T-helper 9 cell (primary cell): ENCODE measurements around the gene TJAP1.
"Not testable (repeated sequence)": the region's sequence is repeated elsewhere in the genome, so short reads cannot be mapped to it uniquely, and the experiment has no call there.

Source experiments
- DNase-seq: peaks from one replicate; pipeline ENCODE4 v3.0.0-alpha.2; 2020

TJAP1 gene

DNA sequence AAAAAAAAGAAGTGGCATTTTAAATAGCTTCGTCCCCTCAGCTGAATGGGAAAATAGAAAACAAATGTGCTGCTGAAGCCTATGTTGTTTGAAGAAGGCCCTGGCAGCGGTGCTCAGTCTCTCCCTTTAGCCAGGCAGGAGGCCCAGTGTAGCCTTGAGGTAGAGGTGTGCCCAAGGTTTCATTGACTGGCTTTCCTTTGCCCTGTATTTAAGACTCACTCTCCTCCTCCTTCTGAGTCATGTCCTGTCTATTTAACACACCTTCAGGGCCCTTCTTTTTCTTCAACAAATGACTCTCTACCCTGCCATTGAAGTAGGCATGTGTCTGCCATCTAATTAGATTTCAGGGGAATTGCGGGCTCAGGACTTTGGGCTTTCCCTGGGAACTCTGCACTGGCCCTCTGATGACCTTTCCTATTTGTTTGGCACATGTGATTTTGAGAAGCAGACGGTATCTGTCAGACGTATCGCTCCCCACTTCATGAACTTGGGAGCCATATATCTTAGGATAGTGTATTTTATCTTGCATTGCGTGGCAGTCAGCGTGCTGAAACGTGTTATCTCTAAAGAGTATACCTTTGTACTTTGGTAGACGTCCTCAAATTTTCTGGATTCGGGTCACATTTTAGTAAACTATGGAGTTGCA, 4.3 kb downstream of the TJAP1 start:
- DNase-seq = no peak

DNA sequence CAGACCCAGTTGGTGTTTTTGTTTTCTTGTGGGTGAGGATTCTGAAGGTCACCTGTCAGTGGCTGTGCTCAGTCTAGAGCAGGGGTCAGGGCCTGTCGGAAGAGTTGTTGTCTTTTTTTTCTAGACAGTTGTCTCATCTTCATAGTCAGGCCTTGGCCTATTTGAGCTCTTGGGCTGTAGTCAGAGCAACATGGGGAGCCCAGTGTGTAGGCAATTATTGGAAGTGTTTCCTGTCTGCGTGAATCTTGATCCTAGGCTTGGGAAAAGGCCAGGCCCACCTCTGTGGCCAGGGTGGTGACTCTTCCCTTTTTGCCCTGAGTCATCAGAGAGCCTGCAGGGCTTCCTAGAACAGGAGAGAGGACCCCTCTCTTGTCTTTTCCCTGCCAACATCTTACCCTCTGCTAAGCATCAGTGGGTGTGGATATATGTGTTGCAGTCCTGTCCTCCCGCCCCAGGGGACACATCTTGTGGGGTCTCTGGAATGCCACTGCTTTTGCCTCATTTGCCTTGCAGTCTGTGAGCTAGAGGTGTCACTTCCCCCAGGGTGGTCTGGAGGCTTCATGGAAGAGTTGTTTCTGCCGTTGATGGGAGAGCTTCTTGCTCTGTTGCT, 11.4 kb downstream of the TJAP1 start:
- no peak for DNase-seq

DNA sequence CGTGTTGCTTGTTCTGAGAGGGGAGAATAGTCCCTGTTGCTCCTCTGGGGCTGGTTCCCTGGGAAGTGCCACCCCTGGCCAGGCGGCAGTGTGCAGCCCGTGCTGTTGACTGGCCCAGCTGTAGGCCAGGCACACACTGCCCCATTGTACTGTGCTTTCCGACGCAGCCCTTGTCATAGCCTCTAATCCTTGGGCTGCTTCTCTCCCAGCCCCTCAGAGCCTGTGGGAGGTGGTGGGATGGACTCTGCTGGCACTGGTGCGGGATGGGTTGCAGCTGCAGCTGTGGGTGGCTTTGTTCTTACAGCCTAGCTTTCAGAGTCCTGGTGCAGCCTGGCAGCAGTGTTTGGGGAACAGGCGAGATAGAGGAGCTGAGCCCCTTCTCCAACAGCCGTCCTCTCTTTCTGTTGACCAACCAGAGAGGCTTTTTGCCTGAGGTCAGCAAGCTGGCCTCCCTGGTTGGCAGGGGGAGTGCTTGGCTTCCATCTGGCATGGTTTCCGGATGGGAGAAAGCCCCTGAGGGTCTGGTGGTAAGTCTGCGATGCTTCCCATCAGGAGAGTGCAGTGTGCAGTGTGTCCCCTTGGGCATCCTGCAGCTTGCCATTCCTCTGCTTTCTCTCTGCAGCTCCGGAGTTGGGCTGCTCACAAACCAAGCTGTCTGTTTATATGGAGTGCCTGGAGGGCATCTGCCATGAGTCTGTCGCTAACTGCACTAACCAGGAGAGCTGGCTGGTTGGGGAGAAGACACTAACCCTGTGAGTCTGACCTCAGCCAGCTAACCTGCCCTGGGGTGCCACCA, 12.1 kb downstream of the TJAP1 start:
- DNase-seq = no peak

DNA sequence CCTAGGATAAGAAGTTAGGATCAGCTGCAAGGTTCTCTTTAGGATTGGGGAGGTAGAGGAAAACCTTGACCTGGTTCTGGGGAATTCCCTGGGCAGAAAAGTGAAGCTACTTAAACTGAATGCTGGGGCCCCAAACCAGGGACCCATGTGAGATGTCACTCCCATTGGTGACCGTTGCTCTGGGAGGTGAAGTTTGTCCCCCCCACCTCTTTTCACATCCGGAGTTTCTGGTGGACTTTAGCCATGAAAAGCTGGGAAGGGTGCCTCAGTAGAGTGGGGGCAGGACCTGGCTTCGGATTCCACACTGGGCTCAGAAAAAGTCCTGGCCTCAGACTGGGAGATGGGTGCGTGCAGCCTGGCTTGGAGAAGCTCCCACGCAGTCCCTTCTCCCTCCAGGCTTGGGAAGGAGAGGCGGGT, 13.2 kb downstream of the TJAP1 start:
- DNase-seq = no peak

DNA sequence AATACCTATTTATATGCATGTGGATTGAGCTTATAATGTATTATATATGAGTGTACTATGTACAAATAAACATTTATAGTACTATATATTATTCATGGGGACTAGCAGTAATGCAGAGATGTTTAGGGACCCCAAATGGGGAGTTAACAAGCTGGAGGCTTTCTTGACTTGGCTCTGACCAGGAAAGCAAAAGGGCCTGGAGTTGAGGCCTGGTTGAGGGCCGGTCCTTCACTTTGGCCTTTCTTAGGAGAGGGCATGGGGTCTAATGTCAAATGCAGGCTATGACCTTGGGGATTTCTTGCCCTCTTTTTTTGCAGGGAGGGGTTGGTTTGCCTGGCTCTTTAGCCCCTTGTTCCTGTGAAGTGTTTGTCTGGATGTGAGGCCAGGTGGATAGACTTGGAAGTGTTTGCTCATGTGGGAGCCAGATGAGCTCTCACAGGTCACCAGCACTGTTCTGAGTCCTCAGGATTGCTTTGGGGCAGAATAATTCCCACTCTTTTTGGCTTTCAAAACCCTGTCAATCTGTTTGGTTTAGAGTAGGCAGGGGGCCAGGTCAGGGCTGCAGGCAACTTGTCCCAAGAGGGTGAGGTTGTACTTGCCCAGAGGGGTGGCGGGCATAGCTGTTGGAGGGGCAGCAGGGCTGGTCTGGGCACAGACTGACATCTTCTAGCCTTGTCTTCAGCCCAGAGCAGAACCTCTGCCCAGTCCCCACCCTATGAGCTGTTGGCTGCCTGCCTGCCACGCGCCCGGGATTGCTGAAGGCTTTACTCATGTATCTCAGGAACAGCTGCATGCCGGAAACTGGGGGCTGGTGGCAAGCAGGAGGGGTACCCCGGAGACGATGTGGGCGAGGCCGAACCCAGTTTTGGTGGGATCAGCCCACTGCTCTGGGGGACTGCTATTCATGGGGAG, 14.6 kb downstream of the TJAP1 start:
- DNase-seq = no peak

DNA sequence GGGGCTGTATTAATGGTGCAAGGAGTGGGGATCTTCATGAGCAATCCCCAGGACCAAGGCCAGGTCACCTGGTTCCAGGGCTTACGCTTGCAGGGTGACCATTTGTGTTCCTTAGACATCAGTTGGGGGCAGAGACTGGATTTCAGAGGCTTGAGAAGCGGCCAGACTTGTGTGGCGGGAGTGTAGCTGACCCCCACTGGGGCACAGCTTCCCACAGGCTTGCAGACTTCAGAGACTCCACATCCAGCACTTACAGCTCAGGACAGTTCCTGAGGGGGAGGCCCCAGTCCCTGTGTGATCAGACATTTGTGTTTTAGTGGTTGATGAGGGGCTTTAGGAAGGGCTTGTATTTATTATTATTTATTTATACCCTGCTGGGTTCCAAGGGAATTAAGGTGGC, 15.3 kb downstream of the TJAP1 start:
- no peak for DNase-seq

DNA sequence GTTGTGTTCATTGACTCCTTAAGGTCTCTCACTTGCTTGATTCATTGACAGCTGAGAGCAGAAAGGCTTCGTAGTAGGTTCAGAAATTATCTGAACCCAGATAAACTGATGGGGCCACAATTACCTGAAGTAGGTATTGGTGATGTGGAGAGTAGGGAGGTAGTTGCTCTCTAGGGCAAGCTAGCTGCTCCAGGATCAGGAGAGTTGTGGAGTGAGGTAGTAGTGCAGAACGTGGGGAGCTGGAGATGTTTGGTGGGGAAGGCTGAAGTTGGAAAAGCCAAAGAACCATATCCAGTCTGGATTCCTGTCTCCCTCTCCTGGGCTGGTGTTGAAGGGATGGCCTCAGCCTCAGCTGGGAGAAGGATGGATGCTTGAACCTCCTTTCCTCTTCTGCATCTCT, 15.9 kb downstream of the TJAP1 start:
- DNase-seq = no peak

DNA sequence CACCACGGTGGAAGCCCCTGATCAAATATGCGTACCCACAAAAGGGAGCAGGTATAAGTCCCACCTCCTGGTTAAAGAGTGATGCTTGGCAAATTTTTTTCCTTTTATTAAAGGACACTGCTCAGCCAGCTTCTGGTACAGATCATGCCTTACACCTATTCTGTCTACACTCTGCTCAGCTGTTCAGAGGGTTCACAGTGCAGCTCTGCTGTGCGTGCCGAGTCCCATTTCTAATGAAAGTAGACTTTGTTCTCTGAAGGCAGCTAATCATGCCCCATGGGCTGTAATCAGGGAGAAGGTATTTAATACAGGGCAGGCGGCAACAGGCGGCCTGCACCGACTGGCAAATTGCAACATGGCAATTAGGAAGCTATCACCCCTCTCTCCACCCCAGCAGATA, 16.5 kb downstream of the TJAP1 start:
- DNase-seq = no peak

DNA sequence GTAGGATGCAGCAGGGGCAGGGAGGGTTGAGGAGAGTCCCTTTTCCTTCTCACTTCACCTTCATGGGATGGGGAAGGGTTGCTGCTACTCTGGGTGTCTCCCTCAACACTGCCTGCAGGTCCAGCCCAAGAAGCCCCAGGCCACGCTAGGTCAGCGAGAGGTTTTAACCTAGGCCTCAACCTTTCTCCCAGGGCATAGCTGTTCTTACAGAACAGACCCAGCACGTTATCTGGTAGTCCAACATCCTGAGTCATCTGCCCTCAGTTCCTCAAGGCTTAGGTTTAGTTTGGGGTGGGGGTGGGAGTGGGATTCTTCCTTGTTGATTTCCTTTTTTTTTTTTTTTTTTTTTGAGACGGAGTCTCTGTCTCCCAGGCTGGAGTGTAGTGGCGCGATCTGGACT, 17.0 kb downstream of the TJAP1 start:
- no peak for DNase-seq

DNA sequence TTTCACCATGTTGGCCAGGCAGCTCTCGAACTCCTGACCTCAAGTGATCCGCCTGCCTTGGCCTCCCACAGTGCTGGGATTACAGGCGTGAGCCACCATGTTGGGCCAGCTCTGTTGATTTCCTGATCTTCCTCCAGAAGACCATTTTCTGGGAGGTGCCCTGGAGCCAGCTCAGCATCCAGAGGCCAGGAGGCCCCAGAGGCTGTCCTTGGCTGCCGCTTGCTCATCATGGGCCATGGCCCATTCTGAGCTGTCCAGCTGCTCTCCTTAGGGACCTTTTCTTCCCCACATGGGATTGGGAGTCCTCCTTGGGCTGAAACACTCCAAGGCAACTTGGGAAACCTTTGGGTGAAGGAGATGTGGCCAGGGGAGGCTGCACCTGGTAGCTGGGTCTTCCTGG, 17.4 kb downstream of the TJAP1 start:
- no peak for DNase-seq

DNA sequence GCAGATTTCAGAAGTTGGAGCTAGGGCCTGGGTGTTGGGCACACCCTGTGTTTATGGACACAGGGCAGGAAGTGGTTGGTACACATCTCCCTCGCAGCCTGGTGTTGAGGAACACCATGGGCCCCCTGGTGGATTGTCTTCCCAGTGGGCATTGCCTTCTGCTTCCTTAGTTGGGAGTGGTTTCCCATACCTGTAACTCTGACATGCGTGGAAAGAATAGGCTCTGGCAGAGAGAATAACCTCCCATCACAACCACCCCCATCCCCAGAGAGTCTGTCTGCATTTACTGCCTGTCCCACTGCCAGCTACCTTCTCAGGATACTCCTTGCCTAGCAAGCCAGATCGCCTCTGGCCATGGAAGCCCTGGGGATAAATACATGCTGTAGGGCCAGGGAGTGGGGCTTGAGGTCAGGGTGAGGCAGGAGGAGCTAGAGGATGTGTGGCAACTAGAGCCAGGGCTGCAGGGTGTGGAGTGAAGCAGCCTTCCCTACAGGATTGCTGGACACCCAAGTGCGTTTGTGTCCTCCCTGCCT, 18.1 kb downstream of the TJAP1 start:
- DNase-seq = no peak

DNA sequence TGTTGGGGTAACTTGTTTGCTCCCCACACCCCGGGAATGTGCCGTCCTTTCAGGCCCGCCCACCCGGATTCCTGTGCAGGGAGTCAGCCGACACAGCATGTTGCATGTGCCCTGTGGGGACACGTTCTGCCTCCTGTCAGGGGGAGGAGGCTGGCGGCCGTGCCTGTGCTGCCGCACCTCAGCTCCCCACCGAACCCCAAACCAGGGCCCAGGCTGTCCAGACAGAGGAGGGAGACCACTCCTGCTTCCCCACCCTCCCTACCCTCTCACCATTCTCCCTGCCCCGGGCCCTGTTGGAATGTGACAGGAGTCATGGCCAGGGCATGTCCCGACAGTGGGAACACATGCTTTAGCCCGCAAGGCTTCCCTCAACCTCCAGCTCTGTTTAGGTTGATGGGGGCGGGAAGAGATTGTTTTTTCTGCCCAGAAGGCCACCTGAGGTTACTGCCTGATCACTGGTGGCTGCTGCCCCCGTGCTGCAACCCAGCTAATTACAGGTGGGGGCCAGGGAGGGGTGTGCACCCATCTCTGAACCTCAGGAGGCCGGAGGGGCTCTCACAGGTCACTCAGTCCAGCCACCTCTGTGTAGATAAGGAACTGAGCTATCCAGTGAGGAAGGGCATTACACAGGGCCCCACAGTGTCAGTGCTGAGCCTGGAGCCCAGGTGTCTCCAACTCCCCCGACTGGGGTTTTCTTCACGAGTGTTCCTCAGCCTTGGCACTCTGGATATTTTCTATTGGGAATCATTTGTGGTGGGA, 19.2 kb downstream of the TJAP1 start:
- DNase-seq = no peak

DNA sequence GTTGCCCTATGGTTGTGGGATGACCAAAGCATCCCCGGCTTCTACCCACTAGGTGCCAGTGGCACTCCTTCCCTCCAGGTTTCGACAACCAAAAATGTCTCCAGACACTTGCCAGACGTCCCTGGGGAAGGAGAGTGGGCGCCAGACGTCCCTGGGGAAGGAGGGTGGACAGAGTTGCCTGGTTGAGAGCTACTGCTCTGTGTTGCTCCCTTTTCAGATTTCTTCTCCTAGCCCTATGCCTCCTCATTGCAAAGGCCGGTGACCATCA, 19.7 kb downstream of the TJAP1 start:
- DNase-seq = no peak

DNA sequence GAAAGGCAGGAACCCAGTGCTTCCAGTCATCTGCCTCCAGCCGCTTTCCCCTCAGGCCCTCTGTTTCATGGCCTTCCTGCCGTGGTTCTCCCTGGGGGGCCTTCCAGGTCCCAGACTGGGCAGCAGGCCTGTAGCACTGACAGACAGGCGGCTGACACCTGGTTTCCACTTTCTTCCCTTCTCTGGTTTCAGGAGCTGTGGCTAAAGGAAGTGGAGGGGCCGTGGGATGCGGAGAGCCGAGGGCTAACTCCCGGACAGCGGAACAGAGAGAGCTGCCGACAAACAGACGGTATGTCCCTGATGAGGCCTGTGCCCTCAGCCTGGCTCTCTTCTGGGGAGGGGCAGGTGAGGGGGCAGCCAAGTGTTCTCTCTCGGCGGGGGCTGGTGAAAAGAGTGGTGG, 20.3 kb downstream of the TJAP1 start:
- no peak for DNase-seq

DNA sequence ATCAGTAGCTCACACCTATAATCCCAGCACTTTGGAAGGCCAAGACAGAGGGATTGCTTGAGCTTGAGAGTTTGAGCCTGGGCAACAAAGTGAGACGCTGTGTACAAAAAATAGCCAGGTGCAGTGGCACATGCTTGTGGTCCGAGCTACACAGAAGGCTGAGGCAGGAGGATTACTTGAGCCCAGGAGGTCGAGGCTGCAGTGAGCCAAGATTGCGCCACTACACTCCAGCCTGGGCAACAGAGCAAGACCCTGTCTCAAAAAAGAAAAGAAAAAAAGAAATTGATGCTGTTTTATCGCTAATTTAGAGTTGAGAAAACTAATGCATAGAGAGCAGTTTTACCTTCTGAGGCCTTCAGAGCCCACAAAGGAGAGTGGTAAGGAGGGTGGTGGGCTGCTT, 20.9 kb downstream of the TJAP1 start:
- DNase-seq = not testable (repeated sequence)

DNA sequence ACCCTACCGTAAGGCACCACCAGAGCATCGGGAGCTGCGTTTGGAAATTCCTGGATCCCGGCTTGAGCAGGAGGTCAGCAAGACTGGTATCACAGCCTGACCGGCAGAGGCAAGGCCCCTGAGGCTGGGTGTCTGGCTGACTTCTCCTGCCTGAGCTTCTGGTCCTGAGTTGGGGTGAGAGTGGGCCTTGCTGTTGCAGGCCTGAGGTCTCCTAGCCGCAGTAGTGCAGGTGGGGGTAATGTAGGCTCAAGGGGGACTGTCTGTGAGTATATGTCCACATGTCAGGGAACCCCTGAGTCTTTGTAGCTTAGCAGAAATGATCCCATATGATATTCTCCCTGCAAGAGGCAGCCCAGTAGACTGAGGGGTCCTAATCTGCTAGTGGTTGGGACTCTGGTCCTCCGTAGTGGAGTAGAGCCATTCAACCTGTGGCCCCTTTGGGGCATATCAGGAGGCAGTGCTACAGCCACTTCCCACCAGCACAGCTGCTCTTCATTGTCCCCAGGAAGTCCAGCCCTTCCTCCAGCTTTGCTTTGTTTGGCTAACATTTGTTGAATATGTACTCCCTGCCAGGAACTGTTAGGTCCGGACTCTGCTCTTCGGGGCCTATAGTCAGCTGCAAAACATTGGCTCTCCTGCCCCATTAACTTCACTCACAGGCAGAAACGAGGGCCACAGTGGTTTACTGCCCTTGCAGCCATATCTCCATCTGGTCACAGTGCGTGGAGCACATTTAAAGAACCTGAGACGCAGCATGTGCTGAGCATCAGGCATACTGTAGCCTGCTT, 21.9 kb downstream of the TJAP1 start:
- DNase-seq = no peak

DNA sequence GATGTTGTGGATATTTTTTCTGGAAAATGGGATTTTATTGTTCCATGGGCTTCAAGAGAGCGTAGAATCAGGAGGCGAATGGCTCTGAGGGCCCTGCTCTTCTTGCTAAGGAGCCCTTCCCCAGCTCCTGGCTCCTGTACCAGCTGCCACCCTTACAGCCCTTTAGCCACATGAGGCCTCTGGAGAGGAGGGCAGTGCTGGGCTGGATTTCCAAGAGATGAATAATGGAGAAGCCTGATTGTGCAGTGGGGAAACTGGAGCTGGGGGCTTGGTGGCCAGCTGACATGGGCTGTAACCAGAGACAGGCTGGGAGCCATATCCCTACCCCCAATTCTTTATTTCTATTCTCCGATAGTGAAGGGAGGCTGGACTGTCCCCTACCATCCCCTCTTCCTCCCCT, 23.6 kb downstream of the TJAP1 start:
- DNase-seq = no peak

DNA sequence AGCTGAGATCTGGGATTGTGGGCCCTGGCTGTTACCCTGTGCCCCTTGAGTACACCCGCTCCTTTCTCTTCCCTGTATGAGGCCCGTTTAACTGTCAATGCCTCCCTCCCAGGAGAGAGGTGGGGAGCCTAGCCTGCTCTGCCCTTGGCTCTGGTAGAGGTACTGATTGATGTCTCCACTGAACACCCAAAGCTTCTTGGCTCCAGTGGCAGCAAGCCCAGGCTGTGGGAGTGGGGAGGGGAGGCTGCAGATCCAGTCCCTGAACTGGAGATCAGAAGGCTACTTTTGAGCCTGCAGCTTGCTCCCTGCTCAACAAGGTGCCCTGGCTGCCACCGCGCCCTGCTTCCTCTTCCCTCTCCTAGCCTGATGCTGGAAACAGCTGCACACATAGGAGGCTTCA, 25.3 kb downstream of the TJAP1 start:
- DNase-seq = no peak

DNA sequence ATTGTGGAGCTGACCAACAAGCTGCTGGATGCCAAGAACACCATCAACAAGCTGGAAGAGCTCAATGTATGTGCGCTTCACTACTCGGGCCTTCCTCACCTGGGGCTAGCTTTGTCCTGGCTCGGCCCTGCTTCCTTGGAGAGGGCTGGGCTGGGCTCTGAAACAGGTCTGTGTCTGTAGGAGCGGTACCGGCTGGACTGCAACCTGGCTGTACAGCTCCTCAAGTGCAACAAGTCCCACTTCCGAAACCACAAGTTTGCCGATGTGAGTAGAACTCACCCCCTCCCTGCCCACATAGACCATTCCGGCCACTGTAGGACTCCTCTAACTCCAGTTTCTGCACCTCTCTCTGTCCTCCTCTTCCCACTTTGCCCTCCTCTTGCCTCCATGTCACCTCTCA, 26.1 kb downstream of the TJAP1 start:
- no peak for DNase-seq

DNA sequence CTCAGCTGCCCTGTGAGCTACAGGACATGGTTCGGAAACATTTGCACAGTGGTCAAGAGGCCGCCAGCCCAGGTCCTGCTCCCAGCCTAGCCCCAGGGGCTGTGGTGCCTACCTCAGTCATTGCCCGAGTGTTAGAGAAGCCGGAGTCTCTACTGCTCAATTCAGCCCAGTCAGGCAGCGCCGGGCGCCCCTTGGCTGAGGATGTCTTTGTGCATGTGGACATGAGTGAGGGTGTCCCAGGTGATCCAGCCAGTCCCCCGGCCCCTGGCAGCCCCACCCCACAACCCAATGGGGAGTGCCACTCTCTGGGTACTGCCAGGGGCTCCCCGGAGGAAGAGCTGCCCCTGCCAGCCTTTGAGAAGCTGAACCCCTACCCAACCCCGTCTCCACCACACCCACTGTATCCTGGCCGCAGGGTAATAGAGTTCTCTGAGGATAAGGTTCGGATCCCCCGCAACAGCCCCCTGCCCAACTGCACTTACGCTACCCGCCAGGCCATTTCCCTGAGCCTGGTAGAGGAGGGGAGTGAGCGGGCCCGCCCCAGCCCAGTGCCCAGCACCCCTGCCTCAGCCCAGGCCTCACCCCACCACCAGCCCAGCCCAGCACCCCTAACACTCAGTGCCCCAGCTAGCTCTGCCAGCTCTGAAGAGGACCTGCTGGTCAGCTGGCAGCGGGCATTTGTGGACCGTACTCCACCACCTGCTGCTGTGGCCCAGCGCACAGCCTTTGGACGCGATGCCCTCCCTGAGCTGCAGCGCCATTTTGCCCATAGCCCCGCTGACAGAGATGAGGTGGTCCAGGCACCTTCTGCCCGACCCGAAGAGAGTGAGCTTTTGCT, 27.6 kb downstream of the TJAP1 start:
- no peak for DNase-seq

DNA sequence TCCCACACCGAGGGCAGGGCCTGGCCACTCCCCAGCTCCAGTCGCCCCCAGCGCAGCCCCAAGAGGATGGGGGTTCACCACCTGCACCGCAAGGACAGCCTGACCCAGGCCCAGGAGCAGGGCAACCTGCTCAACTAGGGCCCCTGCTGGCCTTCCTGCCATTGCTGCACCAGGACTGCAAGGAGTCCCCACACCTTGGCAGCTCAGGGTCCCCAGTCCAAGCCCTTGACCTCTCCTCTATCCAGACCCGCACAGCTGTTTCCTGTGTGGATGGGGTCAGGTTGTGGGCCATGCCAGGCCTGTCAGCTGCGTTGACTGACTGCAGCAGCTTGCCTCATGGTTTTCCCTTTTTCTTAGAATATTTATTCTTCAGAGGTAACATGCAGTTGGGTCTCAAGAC, 28.3 kb downstream of the TJAP1 start:
- DNase-seq = no peak
